Dermis blood vessel endothelial cell (primary cell): ENCODE data around the gene MAD1L1. TPM values are rescaled to one million over a fixed set of nuclear protein-coding genes. Genes with fewer than 3 reads are reported as not detected.
"Not testable (repeated sequence)": the region's sequence is repeated elsewhere in the genome, so short reads cannot be mapped to it uniquely, and the experiment has no call there.

ENCODE experiments used
- DNase-seq: peaks from one replicate; pipeline ENCODE4 v3.0.0; 2010
- total RNA-seq: library from RNA; depleted of rRNA; stranded (reverse); fragments of >200 nt; gene quantifications from 2 replicates; pipeline ENCODE4 v1.2.3, GENCODE V29; 2014

MAD1L1 gene
- total RNA-seq, 1 donor from 2014 or later = 53.3 TPM

- no peak for DNase-seq
Observed at GRCh38 chr7:1872191-1873069, 360.3 kb downstream of the MAD1L1 start.

GRCh38 chr7:1869452-1870130 lies 363.2 kb downstream of the MAD1L1 start:
- DNase-seq = no peak

- DNase-seq = no peak
Observed at GRCh38 chr7:1868516-1869165, 364.1 kb downstream of the MAD1L1 start.

GRCh38 chr7:1867370-1868260 lies 365.1 kb downstream of the MAD1L1 start:
- no peak for DNase-seq

- DNase-seq = no peak
Observed at GRCh38 chr7:1866601-1867000, 366.1 kb downstream of the MAD1L1 start.

GRCh38 chr7:1865571-1866255 lies 367.0 kb downstream of the MAD1L1 start:
- no peak for DNase-seq

GRCh38 chr7:1865000-1865555 lies 367.7 kb downstream of the MAD1L1 start:
- no peak for DNase-seq

- DNase-seq = no peak
Observed at GRCh38 chr7:1864161-1864940, 368.4 kb downstream of the MAD1L1 start.

- no peak for DNase-seq
Observed at GRCh38 chr7:1863091-1863900, 369.4 kb downstream of the MAD1L1 start.

- DNase-seq = no peak
Observed at GRCh38 chr7:1862560-1862959, 370.2 kb downstream of the MAD1L1 start.

GRCh38 chr7:1861799-1862458 lies 370.8 kb downstream of the MAD1L1 start:
- DNase-seq = no peak

GRCh38 chr7:1860881-1861798 lies 371.6 kb downstream of the MAD1L1 start:
- not testable (repeated sequence) for DNase-seq

GRCh38 chr7:1859266-1860035 lies 373.3 kb downstream of the MAD1L1 start:
- no peak for DNase-seq

- DNase-seq = no peak
Observed at GRCh38 chr7:1858435-1859265, 374.1 kb downstream of the MAD1L1 start.

GRCh38 chr7:1857487-1858421 lies 375.0 kb downstream of the MAD1L1 start:
- DNase-seq = no peak
